ENCODE data around the gene RASSF8.

GRCh38 chr12:26095186-26095585 is 136.7 kb downstream of the RASSF8 start:
- TF ChIP-seq CTCF (IDR thresholded peaks at IDR 0.05) (no peak), POLR2AphosphoS5 (IDR thresholded peaks at IDR 0.05) (no peak), POLR2A (IDR thresholded peaks at IDR 0.05) (no peak)
